Lower leg skin (tissue), 3 donors: Measurements from ENCODE around the gene ATRX.

ENCODE experiments used
- POLR2A ChIP-seq, 2 donors: fragments of 450-650 bp; IDR thresholded peaks; one replicate each; pipeline ENCODE4 v1.6.1; 2016 to 2017; ENCODE audit warnings: antibody characterized with exemption in 2 of 2, mild to moderate bottlenecking in 1 of 2, moderate library complexity in 1 of 2
- TF ChIP-seq, protein P1 (sequence below), 3 donors: fragments of 450-650 bp; IDR thresholded peaks; one replicate each; pipeline ENCODE4 v1.5.1; 2016; ENCODE audit warnings: antibody characterized with exemption in 3 of 3, mild to moderate bottlenecking in 3 of 3, moderate library complexity in 2 of 3

DNA sequence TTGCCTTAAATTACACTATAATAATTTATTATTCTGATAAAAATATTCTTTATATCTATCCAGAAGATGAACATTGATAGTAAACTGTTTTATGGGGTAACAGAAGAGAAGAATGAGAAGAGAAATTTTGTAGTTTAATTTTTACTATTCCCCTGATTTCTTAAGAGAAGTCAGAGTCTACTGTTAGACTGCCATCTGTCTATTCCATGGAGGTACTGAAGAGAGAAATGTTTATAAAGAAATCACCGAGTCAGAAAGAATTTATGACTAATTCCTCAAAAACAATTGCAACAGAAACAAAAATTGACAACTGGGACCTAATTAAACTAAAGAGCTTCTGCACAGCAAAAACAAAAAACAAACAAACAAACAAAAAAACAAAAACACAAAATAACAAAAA, 188.9 kb downstream of the ATRX start:
- TF ChIP-seq, protein P1, sequence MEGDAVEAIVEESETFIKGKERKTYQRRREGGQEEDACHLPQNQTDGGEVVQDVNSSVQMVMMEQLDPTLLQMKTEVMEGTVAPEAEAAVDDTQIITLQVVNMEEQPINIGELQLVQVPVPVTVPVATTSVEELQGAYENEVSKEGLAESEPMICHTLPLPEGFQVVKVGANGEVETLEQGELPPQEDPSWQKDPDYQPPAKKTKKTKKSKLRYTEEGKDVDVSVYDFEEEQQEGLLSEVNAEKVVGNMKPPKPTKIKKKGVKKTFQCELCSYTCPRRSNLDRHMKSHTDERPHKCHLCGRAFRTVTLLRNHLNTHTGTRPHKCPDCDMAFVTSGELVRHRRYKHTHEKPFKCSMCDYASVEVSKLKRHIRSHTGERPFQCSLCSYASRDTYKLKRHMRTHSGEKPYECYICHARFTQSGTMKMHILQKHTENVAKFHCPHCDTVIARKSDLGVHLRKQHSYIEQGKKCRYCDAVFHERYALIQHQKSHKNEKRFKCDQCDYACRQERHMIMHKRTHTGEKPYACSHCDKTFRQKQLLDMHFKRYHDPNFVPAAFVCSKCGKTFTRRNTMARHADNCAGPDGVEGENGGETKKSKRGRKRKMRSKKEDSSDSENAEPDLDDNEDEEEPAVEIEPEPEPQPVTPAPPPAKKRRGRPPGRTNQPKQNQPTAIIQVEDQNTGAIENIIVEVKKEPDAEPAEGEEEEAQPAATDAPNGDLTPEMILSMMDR (IDR thresholded peaks at IDR 0.05), result no peak
- TF ChIP-seq POLR2A (IDR thresholded peaks at IDR 0.05), result no peak
